DND-41 (cell line): ENCODE data around the gene LRRC47.

Source experiments
- CTCF ChIP-seq: IDR thresholded peaks from 2 replicates; pipeline ENCODE4 v1.5.1; 2012; ENCODE audit warnings: borderline replicate concordance, low read length, moderate library complexity, mild to moderate bottlenecking; ENCODE audit not compliant: poor library complexity, severe bottlenecking; ENCODE audit errors: extremely low read depth
- EZH2 ChIP-seq: IDR thresholded peaks from 3 replicates; pipeline ENCODE4 v1.6.1; 2012; ENCODE audit warnings: borderline replicate concordance, low read depth, mild to moderate bottlenecking, moderate library complexity, low read length, inconsistent platforms; ENCODE audit not compliant: severe bottlenecking

- TF ChIP-seq CTCF, result no peak
- no peak for TF ChIP-seq EZH2
Measured at GRCh38 chr1:3779912-3780416, 16.3 kb downstream of the LRRC47 start.
